GM18526 (cell line): Measurements from ENCODE around the gene OXA1L.

Source experiments
- POLR2A ChIP-seq: IDR thresholded peaks from 3 replicates; pipeline ENCODE4 v1.6.1; 2011; ENCODE audit not compliant: insufficient read length; ENCODE audit errors: extremely low read depth

Gene OXA1L

GRCh38 chr14:22814941-22815713 is 48.6 kb downstream of the OXA1L start, which contains the start of gene SLC7A7:
Gene SLC7A7 (minus strand): TSS chr14:22815435. CDS start chr14:22813398, 2,037 bp downstream.
- no peak for TF ChIP-seq POLR2A

DNA sequence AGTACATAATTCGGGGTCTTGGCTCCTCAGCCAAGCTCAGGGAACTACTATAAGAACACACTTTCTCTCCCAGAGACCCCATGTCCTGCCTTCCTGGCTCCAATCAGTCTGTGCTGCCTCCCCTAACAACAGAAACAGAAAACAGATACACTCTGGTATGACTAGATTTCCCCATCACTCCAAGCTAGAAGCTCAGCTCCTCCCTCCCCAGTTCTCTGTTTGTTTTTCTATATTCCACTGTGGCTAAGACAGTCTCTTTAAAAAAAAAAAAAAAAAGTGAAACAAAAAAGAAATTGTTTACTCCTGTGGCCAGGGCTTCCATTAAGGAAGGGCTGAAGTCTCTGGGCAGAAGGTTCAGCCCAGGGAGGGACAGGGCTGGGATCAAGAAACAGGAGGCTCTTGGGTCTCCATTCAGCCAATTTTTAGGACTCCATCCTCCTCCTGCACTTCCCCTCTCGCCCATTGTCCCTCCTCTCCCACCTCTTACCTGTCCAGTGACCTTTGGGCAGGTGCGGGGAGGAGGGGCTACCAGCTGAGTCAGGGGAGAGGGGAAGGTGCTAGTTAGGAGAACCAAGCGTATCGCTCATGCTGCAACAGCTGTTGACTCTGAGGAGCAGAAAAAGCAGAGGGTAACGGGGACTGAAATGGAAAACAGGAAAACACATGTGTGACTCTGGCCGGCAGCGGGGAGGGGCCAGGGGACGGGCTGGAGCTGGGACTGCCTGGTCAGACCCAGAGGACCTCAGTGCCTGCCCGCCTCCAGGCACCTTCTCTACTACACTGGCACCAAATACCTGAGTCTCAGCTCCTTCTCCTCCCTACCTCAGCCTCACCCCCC is 52.9 kb downstream of the OXA1L start:
- TF ChIP-seq POLR2A: no peak

DNA sequence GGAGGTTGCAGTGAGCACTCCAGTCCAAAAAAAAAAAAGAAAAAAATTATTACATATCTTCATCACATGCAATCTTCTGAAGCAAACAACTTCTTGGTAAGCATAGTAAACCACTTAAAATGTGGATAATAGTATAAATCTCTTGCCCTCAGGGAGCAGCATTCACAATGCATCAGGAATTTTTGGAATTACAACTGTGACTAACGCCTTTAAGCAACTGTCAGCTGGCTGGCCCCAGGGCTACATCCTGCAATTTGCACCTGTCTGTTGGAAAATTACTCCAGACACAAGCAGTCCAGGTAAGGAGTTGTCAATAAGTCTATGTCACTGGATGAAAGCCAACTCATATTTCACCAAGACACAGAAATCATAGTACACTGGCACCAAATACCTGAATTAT is 54.2 kb downstream of the OXA1L start:
- no peak for TF ChIP-seq POLR2A

DNA sequence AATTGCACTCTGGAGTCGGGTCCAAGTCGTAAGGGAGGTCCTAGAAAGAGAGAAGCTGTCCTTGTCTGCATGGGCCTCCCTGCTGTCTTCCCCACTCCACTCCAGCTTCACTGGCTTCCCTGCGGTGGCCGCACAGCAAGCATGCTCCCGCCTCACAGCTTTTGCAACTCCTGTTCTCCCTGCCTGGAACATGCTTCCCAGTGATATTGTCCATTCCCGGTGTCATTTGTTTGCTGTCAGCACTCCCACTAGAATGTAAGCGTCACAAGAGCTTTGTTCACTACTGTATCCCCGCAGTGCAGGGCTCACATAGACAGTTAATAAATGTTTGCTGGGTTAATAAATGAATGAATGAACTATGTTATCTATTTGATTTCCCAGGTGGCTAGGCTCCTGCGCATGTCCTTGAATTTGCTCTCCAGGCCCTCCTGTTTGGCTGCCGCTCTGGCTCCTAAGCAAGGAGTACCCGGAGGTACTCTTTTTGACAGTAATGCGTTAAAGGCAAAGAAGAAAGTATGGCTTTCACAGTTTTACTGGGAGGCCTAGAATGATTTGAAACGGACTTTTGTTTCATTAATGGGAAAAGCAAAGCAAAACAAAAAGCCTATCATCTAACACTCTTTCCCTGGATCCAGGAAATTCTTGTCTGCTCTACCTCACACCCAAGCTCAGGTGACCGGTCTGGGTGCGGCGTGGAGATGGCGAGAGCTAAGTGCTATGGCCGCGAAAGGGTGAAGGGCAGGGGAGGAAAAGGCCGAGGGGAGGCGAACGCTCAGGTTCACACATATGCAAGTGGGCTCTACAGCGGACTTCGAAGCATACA is 54.9 kb downstream of the OXA1L start:
- TF ChIP-seq POLR2A: no peak

- no peak for TF ChIP-seq POLR2A
Measured at GRCh38 chr14:22822016-22822570, 55.6 kb downstream of the OXA1L start.
